Urinary bladder (tissue), 4 donors: ENCODE measurements around the gene SRD5A1. TPM values are rescaled to one million over a fixed set of nuclear protein-coding genes. Genes with fewer than 3 reads are reported as not detected.

ENCODE experiments used
- DNase-seq: peaks from one replicate; pipeline ENCODE4 v3.0.0-alpha.2; 2015; ENCODE audit errors: extremely low spot score
- H3K27ac ChIP-seq: one replicate; pipeline ENCODE4 v1.5.1; 2013; ENCODE audit warnings: low read depth, mild to moderate bottlenecking, moderate library complexity
- H3K36me3 ChIP-seq: one replicate; pipeline ENCODE4 v1.6.1; 2013; ENCODE audit warnings: mild to moderate bottlenecking, moderate library complexity; ENCODE audit not compliant: insufficient read depth
- H3K4me1 ChIP-seq: one replicate; pipeline ENCODE4 v1.6.1; 2013; ENCODE audit warnings: mild to moderate bottlenecking, moderate library complexity; ENCODE audit not compliant: insufficient read depth
- H3K4me3 ChIP-seq: one replicate; pipeline ENCODE4 v1.5.1; 2013; ENCODE audit warnings: low read depth, low read length
- WGBS: extraction: QIAGEN DNeasy Blood & Tissue Kit; methylation state at CpG from one replicate; pipeline ENCODE4 v1.1.7; 2013; 5-methylcytosine and 5-hydroxymethylcytosine counted together
- polyA plus RNA-seq: library from polyadenylated mRNA; stranded (reverse); fragments of 200-250 nt; gene quantifications from one replicate; pipeline ENCODE4 v1.2.3, GENCODE V29; 2013
- total RNA-seq: library from RNA; depleted of rRNA; stranded (reverse); fragments of >200 nt; gene quantifications from one replicate; pipeline ENCODE4 v1.2.3, GENCODE V29; 2014
- donor health status: healthy with polysubstance abuse.
- donor health status: healthy.

SRD5A1 gene
- total and polyA plus RNA-seq, 2 donors, result 6.5 to 6.6 TPM

GRCh38 chr5:6692906-6693305, 59.7 kb downstream of the SRD5A1 start:
- no peak overlapping the region for H3K27ac ChIP-seq
- H3K4me1 ChIP-seq, result no peaks in the 10 kb centered on the region
- no peak for DNase-seq
- no peak overlapping the region for H3K4me3 ChIP-seq
- no peaks in the 10 kb centered on the region for H3K36me3 ChIP-seq
- 48% methylated on average over 1 of the region's 1 CpG for WGBS

GRCh38 chr5:6698696-6699095, 65.5 kb downstream of the SRD5A1 start:
- WGBS, result 72% methylated on average over 1 of the region's 1 CpG
- H3K36me3 ChIP-seq, result no peaks in the 10 kb centered on the region

GRCh38 chr5:6699357-6699756, 66.1 kb downstream of the SRD5A1 start:
- no peak for DNase-seq
- Histone ChIP-seq H3K27ac (no peak overlapping the region), H3K4me1 (no peaks in the 10 kb centered on the region), H3K36me3 (no peaks in the 10 kb centered on the region), H3K4me3 (no peak overlapping the region)
- WGBS, result 73% methylated on average over 1 of the region's 1 CpG

More at GRCh38 chr5:6698696-6699095, 65.5 kb downstream of the SRD5A1 start:
- DNase-seq, result no peak
- Histone ChIP-seq H3K4me1 (no peaks in the 10 kb centered on the region), H3K4me3 (no peak overlapping the region), H3K27ac (no peak overlapping the region)

- H3K27ac ChIP-seq, result no peak overlapping the region
- DNase-seq, result no peak
- H3K36me3 ChIP-seq, result no peaks in the 10 kb centered on the region
- H3K4me1 ChIP-seq, result no peaks in the 10 kb centered on the region
- no peak overlapping the region for H3K4me3 ChIP-seq
- 53% methylated on average over 11 of the region's 11 CpGs for WGBS
Measured at GRCh38 chr5:6700074-6700684, 66.9 kb downstream of the SRD5A1 start.

GRCh38 chr5:6700685-6701355, 67.6 kb downstream of the SRD5A1 start:
- no peaks in the 10 kb centered on the region for H3K4me1 ChIP-seq
- H3K36me3 ChIP-seq, result no peaks in the 10 kb centered on the region
- WGBS, result 77% methylated on average over 12 of the region's 12 CpGs
- DNase-seq, result no peak
- no peak overlapping the region for H3K4me3 ChIP-seq
- no peak overlapping the region for H3K27ac ChIP-seq

GRCh38 chr5:6701491-6701890, 68.3 kb downstream of the SRD5A1 start:
- WGBS, result 85% methylated on average over 12 of the region's 12 CpGs
- no peak overlapping the region for H3K4me3 ChIP-seq
- H3K4me1 ChIP-seq, result no peaks in the 10 kb centered on the region
- DNase-seq, result no peak
- no peak overlapping the region for H3K27ac ChIP-seq
- no peaks in the 10 kb centered on the region for H3K36me3 ChIP-seq

- no peaks in the 10 kb centered on the region for H3K4me1 ChIP-seq
- no peak for DNase-seq
Measured at GRCh38 chr5:6702633-6703032, 69.4 kb downstream of the SRD5A1 start.

GRCh38 chr5:6703806-6704205, 70.6 kb downstream of the SRD5A1 start:
- no peak overlapping the region for H3K4me3 ChIP-seq
- H3K4me1 ChIP-seq, result no peaks in the 10 kb centered on the region
- peak overlapping the region; percentile 3 for H3K27ac ChIP-seq
- DNase-seq, result no peak
- 67% methylated on average over 6 of the region's 6 CpGs for WGBS
- H3K36me3 ChIP-seq, result no peaks in the 10 kb centered on the region

More at GRCh38 chr5:6702633-6703032, 69.4 kb downstream of the SRD5A1 start:
- Histone ChIP-seq H3K4me3 (no peak overlapping the region), H3K27ac (no peak overlapping the region), H3K36me3 (no peaks in the 10 kb centered on the region)
- WGBS, result 98% methylated on average over 6 of the region's 6 CpGs

GRCh38 chr5:6704361-6704851, 71.2 kb downstream of the SRD5A1 start:
- 23% methylated on average over 11 of the region's 11 CpGs for WGBS

GRCh38 chr5:6705088-6705487, 71.8 kb downstream of the SRD5A1 start:
- 76% methylated on average over 6 of the region's 6 CpGs for whole genome bisulfite sequencing
- H3K4me1 ChIP-seq, result no peaks in the 10 kb centered on the region
- no peaks in the 10 kb centered on the region for H3K36me3 ChIP-seq
- no peak for DNase-seq
- no peak overlapping the region for H3K4me3 ChIP-seq
- H3K27ac ChIP-seq, result no peak overlapping the region

More at GRCh38 chr5:6704361-6704851, 71.2 kb downstream of the SRD5A1 start:
- no peak overlapping the region for H3K4me3 ChIP-seq
- no peaks in the 10 kb centered on the region for H3K36me3 ChIP-seq
- no peaks in the 10 kb centered on the region for H3K4me1 ChIP-seq
- H3K27ac ChIP-seq, result peak overlapping the region; percentile 3
- no peak for DNase-seq

GRCh38 chr5:6705959-6706358, 72.7 kb downstream of the SRD5A1 start:
- no peak overlapping the region for H3K4me3 ChIP-seq
- WGBS, result 62% methylated on average over 5 of the region's 5 CpGs
- no peaks in the 10 kb centered on the region for H3K4me1 ChIP-seq
- DNase-seq, result no peak
- H3K36me3 ChIP-seq, result no peaks in the 10 kb centered on the region
- H3K27ac ChIP-seq, result no peak overlapping the region

GRCh38 chr5:6707852-6708251, 74.6 kb downstream of the SRD5A1 start:
- Histone ChIP-seq H3K36me3 (no peaks in the 10 kb centered on the region), H3K27ac (no peak overlapping the region), H3K4me3 (no peak overlapping the region), H3K4me1 (no peaks in the 10 kb centered on the region)
- no peak for DNase-seq
- WGBS, result 76% methylated on average over 6 of the region's 6 CpGs

- Histone ChIP-seq H3K36me3 (no peaks in the 10 kb centered on the region), H3K27ac (no peak overlapping the region), H3K4me3 (no peak overlapping the region), H3K4me1 (no peaks in the 10 kb centered on the region)
- 66% methylated on average over 1 of the region's 1 CpG for WGBS
- no peak for DNase-seq
Measured at GRCh38 chr5:6708814-6709213, 75.6 kb downstream of the SRD5A1 start.

- WGBS, result 87% methylated on average over 5 of the region's 5 CpGs
- no peak for DNase-seq
- no peaks in the 10 kb centered on the region for H3K36me3 ChIP-seq
Measured at GRCh38 chr5:6710070-6710469, 76.8 kb downstream of the SRD5A1 start.

More at GRCh38 chr5:6710070-6710469, 76.8 kb downstream of the SRD5A1 start:
- Histone ChIP-seq H3K4me1 (no peaks in the 10 kb centered on the region), H3K4me3 (no peak overlapping the region), H3K27ac (no peak overlapping the region)
